HG02852 (cell line): Measurements from ENCODE around the gene CARMIL1.

ENCODE experiments used
- ATAC-seq: cut with Tn5 transposase; IDR thresholded peaks from one replicate; pipeline ENCODE4 v1.9.1; 2021; ENCODE audit warnings: mild to moderate bottlenecking, moderate library complexity; ENCODE audit not compliant: unreplicated experiment

CARMIL1 gene

GRCh38 chr6:25599516-25600085 is 320.4 kb downstream of the CARMIL1 start:
- ATAC-seq: no peak

GRCh38 chr6:25601800-25602673 is 322.9 kb downstream of the CARMIL1 start:
- no peak for ATAC-seq

GRCh38 chr6:25602674-25602982 is 323.5 kb downstream of the CARMIL1 start:
- no peak for ATAC-seq

GRCh38 chr6:25603251-25603650 is 324.1 kb downstream of the CARMIL1 start:
- no peak for ATAC-seq

GRCh38 chr6:25606151-25606550 is 327.0 kb downstream of the CARMIL1 start:
- no peak for ATAC-seq

GRCh38 chr6:25608558-25609174 is 329.5 kb downstream of the CARMIL1 start:
- ATAC-seq: no peak

- ATAC-seq: no peak
These were observed 333.5 kb downstream of the CARMIL1 start for GRCh38 chr6:25612666-25613065.

GRCh38 chr6:25613415-25613814 is 334.2 kb downstream of the CARMIL1 start:
- ATAC-seq: no peak

GRCh38 chr6:25614052-25614451 is 334.9 kb downstream of the CARMIL1 start:
- no peak for ATAC-seq

- no peak for ATAC-seq
These were observed 336.3 kb downstream of the CARMIL1 start for GRCh38 chr6:25615471-25615870.

- ATAC-seq: no peak
These were observed 338.8 kb downstream of the CARMIL1 start for GRCh38 chr6:25617997-25618396.

GRCh38 chr6:25619217-25619616 is 340.0 kb downstream of the CARMIL1 start:
- ATAC-seq: no peak

GRCh38 chr6:25620391-25620790 is 341.2 kb downstream of the CARMIL1 start:
- no peak for ATAC-seq

GRCh38 chr6:25623065-25623464 is 343.9 kb downstream of the CARMIL1 start:
- ATAC-seq: no peak

- ATAC-seq: no peak
These were observed 344.7 kb downstream of the CARMIL1 start for GRCh38 chr6:25623879-25624278.

GRCh38 chr6:25627001-25627400 is 347.8 kb downstream of the CARMIL1 start:
- ATAC-seq: no peak

GRCh38 chr6:25628471-25629197 is 349.5 kb downstream of the CARMIL1 start:
- ATAC-seq: no peak

GRCh38 chr6:25629198-25629576 is 350.0 kb downstream of the CARMIL1 start:
- no peak for ATAC-seq

- no peak for ATAC-seq
These were observed 351.5 kb downstream of the CARMIL1 start for GRCh38 chr6:25630508-25631278.

GRCh38 chr6:25635886-25636317 is 356.7 kb downstream of the CARMIL1 start:
- ATAC-seq: no peak

- ATAC-seq: no peak
These were observed 358.0 kb downstream of the CARMIL1 start for GRCh38 chr6:25637211-25637610.
